HCT116 (cell line): ENCODE measurements around the gene MBD5. TPM values are rescaled to one million over a fixed set of nuclear protein-coding genes. Genes with fewer than 3 reads are reported as not detected.

Experiments used
- ATAC-seq: fragments of 200-7000 bp; cut with Tn5 transposase; 2 replicates; pipeline ENCODE4 v1.9.1; 2020; ENCODE audit warnings: mild to moderate bottlenecking, moderate library complexity
- BruUV-seq: library from RNA; stranded (reverse); fragments of 400-500 nt; replicated peaks from 2 replicates; lab custom pipeline; 2021; lab: Mats Ljungman, UMichigan
- CTCF ChIA-PET: fragments of 300-600 bp; sonication (Branson Sonifier 250); formaldehyde crosslinking; loops from one replicate; lab custom pipeline; 2021; ENCODE audit warnings: antibody characterized with exemption; lab: Charles Lee
- POLR2A ChIA-PET: fragments of 300-600, 350-600 bp; sonication (Branson Sonifier 250); formaldehyde crosslinking; loops from one replicate; lab custom pipeline; 2021; ENCODE audit warnings: antibody characterized with exemption; lab: Charles Lee
- RAD21 ChIA-PET, 2 experiments: fragments of 300-600 bp; sonication (Branson Sonifier 250); formaldehyde crosslinking; loops; one replicate each; lab custom pipeline; 2023; ENCODE audit warnings: low total read pairs in 2 of 2; ENCODE audit not compliant: uncharacterized antibody in 2 of 2, unreplicated experiment in 2 of 2, low non-redundant PET in 1 of 2; lab: Charles Lee
- DNase-seq: peaks from one replicate; pipeline ENCODE4 v3.0.0-alpha.2; 2010; ENCODE audit warnings: low read depth, low spot score
- H2AFZ ChIP-seq: fragments of 200-600 bp; shearing (Covaris generic), sonication (generic); 2 replicates; pipeline ENCODE4 v1.6.1; 2017; ENCODE audit warnings: low read depth, mixed run types, mixed read lengths, antibody characterized with exemption, low read length; ENCODE audit not compliant: poor library complexity, severe bottlenecking
- H3K27ac ChIP-seq: 2 replicates; pipeline ENCODE4 v1.5.1; 2012; ENCODE audit warnings: low read depth, low read length
- H3K27me3 ChIP-seq: fragments of 200-600 bp; sonication (generic); 2 replicates; pipeline ENCODE4 v1.6.1; 2016; ENCODE audit warnings: mixed run types, low read length, mixed read lengths; ENCODE audit not compliant: insufficient read depth
- H3K36me3 ChIP-seq, 2 experiments: fragments of 200-500 bp in 1 of 2; fragments of 200-600 bp in 1 of 2; sonication (Bioruptor generic) in 1 of 2; sonication (generic) in 1 of 2; 2 replicates each; pipeline versions ENCODE4 v1.5.1 to v1.6.1; 2014 to 2016; ENCODE audit warnings: low read length in 2 of 2, inconsistent platforms in 1 of 2, mixed read lengths in 1 of 2, mixed run types in 1 of 2; ENCODE audit not compliant: insufficient read depth in 2 of 2, control insufficient read depth in 1 of 2
- H3K4me1 ChIP-seq, 2 experiments: fragments of 200-600 bp in 1 of 2; sonication (generic) in 1 of 2; 2 replicates each; pipeline versions ENCODE4 v1.5.1 to v1.6.1; 2012 to 2017; ENCODE audit warnings: low read length in 2 of 2, inconsistent platforms in 1 of 2, mild to moderate bottlenecking in 1 of 2, mixed read lengths in 1 of 2, mixed run types in 1 of 2, moderate library complexity in 1 of 2; ENCODE audit not compliant: insufficient read depth in 2 of 2, control insufficient read depth in 1 of 2
- H3K4me2 ChIP-seq: fragments of 200-600 bp; sonication (generic); 2 replicates; pipeline ENCODE4 v1.6.1; 2017; ENCODE audit warnings: mixed run types, low read length, mixed read lengths
- H3K4me3 ChIP-seq, 2 experiments: fragments of 200-600 bp in 1 of 2; sonication (generic) in 1 of 2; replicated peaks in 1 of 2; 2 replicates each; pipeline ENCODE4 v1.5.1; 2011 to 2016; ENCODE audit warnings: low read length in 2 of 2, control low read depth in 1 of 2, low read depth in 1 of 2, mild to moderate bottlenecking in 1 of 2, mixed read lengths in 1 of 2, mixed run types in 1 of 2
- H3K79me2 ChIP-seq: fragments of 200-600 bp; sonication (generic); 2 replicates; pipeline ENCODE4 v1.6.1; 2017; ENCODE audit warnings: mild to moderate bottlenecking, mixed run types, low read length, moderate library complexity, mixed read lengths; ENCODE audit not compliant: insufficient read depth
- H3K9ac ChIP-seq: fragments of 200-600 bp; sonication (generic); 2 replicates; pipeline ENCODE4 v1.6.1; 2016; ENCODE audit warnings: low read length, mixed read lengths
- H3K9me2 ChIP-seq: fragments of 200-600 bp; sonication (generic), shearing (Covaris generic); 2 replicates; pipeline ENCODE4 v1.6.1; 2017; ENCODE audit warnings: mixed run types, mild to moderate bottlenecking, moderate library complexity; ENCODE audit not compliant: insufficient read depth
- H3K9me3 ChIP-seq, 2 experiments: fragments of 200-500 bp in 1 of 2; fragments of 200-600 bp in 1 of 2; sonication (Bioruptor generic) in 1 of 2; sonication (generic) in 1 of 2; 2 replicates each; pipeline ENCODE4 v1.6.1; 2014 to 2017; ENCODE audit warnings: low read length in 2 of 2, mixed read lengths in 2 of 2, inconsistent platforms in 1 of 2, low read depth in 1 of 2, mild to moderate bottlenecking in 1 of 2, mixed run types in 1 of 2, moderate library complexity in 1 of 2; ENCODE audit not compliant: control insufficient read depth in 1 of 2, insufficient read depth in 1 of 2
- H4K20me1 ChIP-seq: fragments of 200-600 bp; sonication (generic), shearing (Covaris generic); 2 replicates; pipeline ENCODE4 v1.6.1; 2017; ENCODE audit warnings: mixed run types, mild to moderate bottlenecking, moderate library complexity; ENCODE audit not compliant: insufficient read depth
- CBX3 ChIP-seq: IDR thresholded peaks from 2 replicates; pipeline ENCODE4 v1.6.1; 2012; ENCODE audit warnings: low read depth
- CEBPB ChIP-seq: IDR thresholded peaks from 2 replicates; pipeline ENCODE4 v1.6.1; 2012; ENCODE audit warnings: low read depth
- EGR1 ChIP-seq: IDR thresholded peaks from 2 replicates; pipeline ENCODE4 v1.6.1; 2012; ENCODE audit warnings: low read depth
- EZH2 ChIP-seq: fragments of 200-600 bp; sonication (generic); IDR thresholded peaks from 2 replicates; pipeline ENCODE4 v1.6.1; 2017; ENCODE audit warnings: antibody characterized with exemption, mixed run types
- EZH2phosphoT487 ChIP-seq: fragments of 200-600 bp; IDR thresholded peaks from 2 replicates; pipeline ENCODE4 v1.6.1; 2018; ENCODE audit warnings: antibody characterized with exemption, borderline replicate concordance
- FOSL1 ChIP-seq: IDR thresholded peaks from 2 replicates; pipeline ENCODE4 v1.6.1; 2012; ENCODE audit warnings: low read depth
- MAX ChIP-seq: IDR thresholded peaks from 2 replicates; pipeline ENCODE4 v1.6.1; 2012
- POLR2AphosphoS5 ChIP-seq: IDR thresholded peaks from 2 replicates; pipeline ENCODE4 v1.6.1; 2011; ENCODE audit warnings: mild to moderate bottlenecking, low read depth, low read length, moderate library complexity
- RAD21 ChIP-seq: IDR thresholded peaks from 2 replicates; pipeline ENCODE4 v1.6.1; 2012; ENCODE audit warnings: low read depth, mild to moderate bottlenecking
- SIN3A ChIP-seq: IDR thresholded peaks from 2 replicates; pipeline ENCODE4 v1.6.1; 2012; ENCODE audit warnings: low read depth
- SP1 ChIP-seq: IDR thresholded peaks from 2 replicates; pipeline ENCODE4 v1.6.1; 2012; ENCODE audit warnings: low read depth
- SRF ChIP-seq: IDR thresholded peaks from 2 replicates; pipeline ENCODE4 v1.6.1; 2012; ENCODE audit warnings: low read depth
- TCF7L2 ChIP-seq: IDR thresholded peaks from 2 replicates; pipeline ENCODE4 v1.7.0; 2011; ENCODE audit warnings: borderline replicate concordance, inconsistent platforms; ENCODE audit not compliant: insufficient read depth, insufficient read length; ENCODE audit errors: extremely low read depth
- YY1 ChIP-seq: IDR thresholded peaks from 2 replicates; pipeline ENCODE4 v1.6.1; 2011; ENCODE audit warnings: low read length, low read depth, moderate library complexity, mild to moderate bottlenecking; ENCODE audit not compliant: insufficient replicate concordance; ENCODE audit errors: extremely low read depth
- ZBTB33 ChIP-seq: IDR thresholded peaks from 2 replicates; pipeline ENCODE4 v1.6.1; 2011; ENCODE audit warnings: mild to moderate bottlenecking, low read length, moderate library complexity; ENCODE audit not compliant: insufficient replicate concordance; ENCODE audit errors: extremely low read depth
- ZNF274 ChIP-seq: fragments of 200-500 bp; sonication (Bioruptor generic); IDR thresholded peaks from 2 replicates; pipeline ENCODE4 v1.6.1; 2014; ENCODE audit warnings: mild to moderate bottlenecking, low read depth, low read length, inconsistent platforms
- intact Hi-C: fragments of 100-400 bp; cut with micrococcal nuclease; formaldehyde crosslinking; loops from 2 replicates; pipeline ENCODE4 v1.10.0; 2022
- total RNA-seq: library from RNA; stranded (reverse); gene quantifications from one replicate; pipeline ENCODE4 v1.2.1, GENCODE V29; 2021; ENCODE audit not compliant: unreplicated experiment

Gene MBD5
- total RNA-seq, 1 experiment from 2014 or later = 20.5 TPM

- Histone ChIP-seq H3K4me1 (peaks cover 0 to 6% of the 10 kb centered on the region in 2 experiments; a peak in 1 of 4 replicates), H3K36me3 (no peaks in the 10 kb centered on the region), H3K4me2 (no peak overlapping the region), H3K27ac (no peak overlapping the region), H3K27me3 (no peaks in the 10 kb centered on the region), H3K9me3 (no peaks in the 10 kb centered on the region), H2AFZ (no peak overlapping the region), H3K9ac (no peak overlapping the region), H3K9me2 (no peaks in the 10 kb centered on the region), H4K20me1 (no peaks in the 10 kb centered on the region), H3K79me2 (no peaks in the 10 kb centered on the region), H3K4me3 (no peak overlapping the region)
- intact Hi-C loops = no loop called here
- ChIA-PET CTCF (no interaction called here), RAD21 (no interaction called here), POLR2A (no interaction called here)
- BruUV-seq = no TSS peak
- DNase-seq (no peak), ATAC-seq (no peak)
- TF ChIP-seq FOSL1 (no peak), CEBPB (no peak), POLR2AphosphoS5 (no peak), SRF (no peak), CBX3 (no peak), ZNF274 (no peak), RAD21 (no peak), TCF7L2 (no peak)
Measured at GRCh38 chr2:148552675-148553331, 531.9 kb downstream of the MBD5 start.

- ATAC-seq = no peak
- no peak overlapping the region for H3K9ac ChIP-seq
- no peaks in the 10 kb centered on the region for H3K9me2 ChIP-seq
- BruUV-seq = no TSS peak
- no peaks in the 10 kb centered on the region; a peak in 1 of 4 replicates for H3K9me3 ChIP-seq
- no peak for DNase-seq
- intact Hi-C loops = no loop called here
- H3K27ac ChIP-seq = no peak overlapping the region
- no peaks in the 10 kb centered on the region for H3K79me2 ChIP-seq
- peaks cover 0 to 6% of the 10 kb centered on the region in 2 experiments; a peak in 1 of 4 replicates for H3K4me1 ChIP-seq
- no peak overlapping the region for H3K4me3 ChIP-seq
- ChIA-PET RAD21 (no interaction called here), POLR2A (no interaction called here), CTCF (no interaction called here)
- H2AFZ ChIP-seq = no peak overlapping the region
- H3K36me3 ChIP-seq = no peaks in the 10 kb centered on the region
- H4K20me1 ChIP-seq = no peaks in the 10 kb centered on the region
- H3K4me2 ChIP-seq = no peak overlapping the region
- H3K27me3 ChIP-seq = no peaks in the 10 kb centered on the region
- TF ChIP-seq EZH2phosphoT487 (no peak), EZH2 (no peak), SP1 (no peak), ZBTB33 (no peak), MAX (no peak), SIN3A (no peak), EGR1 (no peak), CBX3 (no peak), RAD21 (no peak), FOSL1 (no peak), YY1 (no peak)
Measured at GRCh38 chr2:148553332-148553887, 532.5 kb downstream of the MBD5 start.
